Stimulated activated CD4-positive, alpha-beta T cell treated with anti-CD3 and anti-CD28 coated beads, Interleukin-4, amount 100 ng/mL, for 4 hours (primary cell): ENCODE data around the gene DCAF8L2.
"Not testable (repeated sequence)": the region's sequence is repeated elsewhere in the genome, so short reads cannot be mapped to it uniquely, and the experiment has no call there.

ENCODE experiments used
- DNase-seq, 2 experiments: peaks; one replicate each; pipeline ENCODE4 v3.0.0-alpha.2; 2020

The DCAF8L2 gene

DNA sequence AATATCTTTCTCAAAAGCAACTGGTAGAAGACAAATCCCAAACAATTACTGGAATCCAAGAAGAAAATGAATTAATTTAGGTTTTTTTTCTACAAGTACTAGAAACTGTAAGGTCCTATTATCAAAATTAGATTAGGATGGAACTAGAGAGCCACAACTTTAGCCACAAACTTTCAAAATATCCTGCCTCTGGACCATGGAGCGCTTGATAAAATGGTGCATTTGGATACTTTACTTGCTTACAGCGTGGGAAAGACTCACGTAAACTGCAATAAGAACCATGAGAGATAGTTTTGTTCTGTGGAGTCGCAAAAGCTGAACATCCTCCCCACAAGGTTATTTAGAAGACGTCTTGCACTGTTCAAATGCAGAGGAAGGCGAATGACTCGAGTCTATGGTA lies at the start of gene DCAF8L2:
DCAF8L2 (plus strand) TSS at position 301 of the 400 bp plus-strand sequence. CDS start 156,552 bp downstream, outside the sequence.
- no peak for DNase-seq

DNA sequence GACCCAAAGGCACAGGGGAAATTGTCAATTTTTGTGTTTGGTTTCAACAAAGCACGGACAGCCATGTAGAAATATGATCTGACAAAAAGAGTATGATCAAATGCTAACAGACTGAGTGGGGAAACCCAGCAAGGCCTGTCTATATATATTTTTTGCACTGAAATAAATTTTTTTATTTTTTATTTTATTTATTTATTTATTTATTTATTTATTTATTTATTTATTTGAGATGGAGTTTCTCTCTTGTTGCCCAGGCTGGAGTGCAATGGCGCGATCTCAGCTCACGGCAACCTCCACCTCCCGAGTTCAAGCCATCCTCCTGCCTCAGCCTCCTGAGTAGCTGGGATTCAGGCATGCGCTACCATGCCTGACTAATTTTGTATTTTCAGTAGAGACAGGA lies 49.0 kb upstream of the DCAF8L2 start:
- not testable (repeated sequence) for DNase-seq

DNA sequence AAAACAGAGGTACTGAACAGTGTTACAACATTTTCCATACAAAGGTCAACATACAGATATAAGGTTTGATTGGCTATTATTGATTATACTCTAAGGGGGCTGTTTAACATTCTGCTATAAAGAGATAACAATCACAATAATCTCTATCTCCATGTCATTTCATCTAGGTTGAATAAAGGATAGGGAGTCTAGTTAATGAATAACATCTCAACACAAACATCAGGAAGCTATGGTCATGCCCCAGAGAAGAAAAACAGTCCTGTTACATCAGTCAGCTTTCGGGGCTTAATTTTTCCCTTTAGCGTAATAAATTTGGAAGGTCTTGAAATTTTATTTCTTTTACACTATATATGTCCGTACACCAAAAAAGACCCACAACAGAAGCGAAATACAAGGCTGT lies 41.5 kb upstream of the DCAF8L2 start:
- DNase-seq, result no peak

DNA sequence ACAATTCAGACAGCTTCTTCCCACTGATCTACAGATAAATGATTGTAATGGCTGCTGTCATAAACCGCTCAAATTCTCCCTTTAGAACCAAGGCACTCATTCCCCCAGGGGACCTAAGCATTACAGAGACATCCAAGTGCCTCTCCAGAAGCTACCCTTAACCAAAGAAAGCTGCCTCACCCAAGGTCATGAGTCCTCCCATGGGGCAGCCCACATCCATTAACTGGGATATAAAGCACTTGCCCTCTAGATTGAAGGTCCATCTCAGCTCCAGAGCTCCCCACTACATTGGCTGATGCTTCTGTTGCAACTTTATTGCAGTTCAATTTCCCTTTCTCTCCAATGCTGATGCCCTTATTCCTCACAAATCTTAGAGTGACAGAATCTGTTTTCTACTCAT lies 40.5 kb upstream of the DCAF8L2 start:
- DNase-seq, result no peak

DNA sequence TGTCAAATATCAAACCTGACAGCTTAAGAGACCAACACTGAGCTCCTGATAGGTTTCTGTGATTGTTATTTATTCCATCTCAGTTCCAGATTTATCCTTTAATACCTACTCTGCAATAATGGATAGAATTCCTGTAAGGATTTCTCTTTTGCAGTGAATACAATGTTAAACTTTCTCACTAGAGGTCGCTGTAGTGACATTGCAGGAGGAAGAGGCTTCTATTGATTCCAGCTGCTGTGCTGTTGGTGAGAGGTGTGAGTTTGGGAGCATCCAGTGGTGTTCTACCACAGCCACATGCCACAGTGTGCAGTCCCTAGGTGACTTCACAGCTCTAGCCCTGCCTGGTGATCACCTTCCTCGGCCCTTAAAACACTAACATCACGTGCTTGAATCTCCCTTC lies 34.6 kb upstream of the DCAF8L2 start:
- no peak for DNase-seq

DNA sequence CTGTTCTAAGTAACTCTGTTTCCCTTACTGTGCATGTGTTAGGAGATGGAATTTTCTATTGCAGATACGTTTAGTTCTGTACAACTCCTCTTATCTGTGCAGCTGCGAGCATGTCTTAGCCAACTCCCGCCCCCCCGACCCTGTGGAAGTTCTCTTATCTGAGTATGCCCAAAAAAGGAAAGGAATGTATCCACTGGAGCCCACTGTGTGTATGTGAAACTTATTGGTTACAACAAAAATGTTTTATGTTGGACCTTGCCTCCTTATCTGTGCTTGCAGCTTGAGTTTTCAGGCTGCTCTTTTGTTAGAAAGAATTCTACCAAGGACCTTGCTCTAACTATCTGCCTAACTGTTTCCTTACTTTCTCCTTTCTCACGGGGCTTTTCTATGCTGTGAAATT lies 24.2 kb upstream of the DCAF8L2 start:
- DNase-seq, result no peak

DNA sequence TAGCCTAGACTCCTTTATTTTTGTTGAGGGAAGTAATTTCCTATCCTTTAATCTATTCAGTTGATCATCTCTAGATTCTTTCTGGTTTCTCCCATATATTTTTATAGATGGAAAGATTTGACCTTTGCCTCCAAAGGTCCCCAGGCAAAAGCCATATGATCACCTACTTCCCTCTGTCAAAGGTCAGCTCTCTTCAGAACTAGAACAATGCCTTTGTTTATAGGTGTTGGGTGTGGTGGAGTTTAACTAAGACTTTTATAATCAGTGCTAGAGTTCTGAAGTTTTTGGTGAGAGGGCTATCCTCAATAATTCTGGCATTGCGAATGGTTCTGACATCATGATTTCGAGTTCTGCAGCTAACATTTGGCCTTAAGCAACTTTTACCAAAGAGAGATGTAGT lies 19.0 kb upstream of the DCAF8L2 start:
- DNase-seq, result no peak

DNA sequence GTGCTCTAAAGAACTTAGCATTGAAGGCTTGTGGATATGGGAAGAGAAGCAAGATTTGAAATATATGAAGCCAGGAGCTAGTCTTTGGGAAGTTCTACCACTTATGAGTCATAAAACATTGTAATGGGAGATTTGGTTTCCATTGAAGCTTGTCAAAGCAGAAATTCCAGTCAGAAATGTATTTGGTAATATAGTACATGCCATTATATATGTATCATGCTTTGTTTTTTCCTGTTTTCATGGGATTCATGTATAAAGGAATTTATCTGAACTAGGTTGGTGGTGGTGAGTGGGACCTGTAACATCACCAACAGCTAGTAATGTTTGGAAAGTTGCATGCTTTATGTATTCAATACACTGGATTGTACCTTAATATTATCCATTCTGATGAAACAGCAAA lies 14.6 kb upstream of the DCAF8L2 start:
- DNase-seq, result no peak

DNA sequence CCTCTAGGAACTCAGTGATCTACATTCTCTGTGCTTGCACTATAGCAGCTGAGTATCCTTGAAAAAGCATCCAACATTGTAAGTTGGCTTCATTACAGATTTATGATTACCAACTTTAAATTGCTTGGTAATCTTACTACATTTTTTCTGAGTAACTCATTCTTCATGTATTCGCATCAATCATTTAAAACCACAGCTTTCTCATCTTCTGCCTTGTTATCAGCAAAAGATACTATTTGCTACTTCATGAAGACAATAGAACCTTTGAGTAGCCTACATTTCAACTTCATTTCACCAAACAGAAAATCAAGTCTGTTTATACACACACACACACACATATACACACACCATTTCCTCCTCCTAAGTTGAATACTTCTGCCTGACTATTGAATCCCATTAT lies 6.2 kb upstream of the DCAF8L2 start:
- no peak for DNase-seq

DNA sequence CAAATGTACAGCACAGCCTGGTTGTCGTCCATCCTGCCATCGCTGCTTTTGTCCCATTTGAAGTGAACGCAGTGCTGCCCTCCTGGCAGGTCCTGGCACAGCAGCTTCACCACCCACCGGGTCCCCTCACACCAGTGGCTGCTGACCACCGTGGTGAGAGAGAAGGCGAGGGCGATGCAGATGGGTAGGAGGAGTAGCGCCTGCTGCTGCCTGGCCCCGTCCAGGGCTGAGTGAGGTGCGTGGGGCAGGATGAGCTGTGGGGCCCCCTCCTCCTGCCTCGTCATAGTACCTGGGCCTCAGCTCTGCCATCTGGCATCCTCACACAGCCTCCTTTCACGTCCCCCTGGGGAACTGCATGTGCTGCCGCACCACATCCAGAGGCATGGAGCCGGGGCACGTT lies 1.8 kb downstream of the DCAF8L2 start:
- no peak for DNase-seq

DNA sequence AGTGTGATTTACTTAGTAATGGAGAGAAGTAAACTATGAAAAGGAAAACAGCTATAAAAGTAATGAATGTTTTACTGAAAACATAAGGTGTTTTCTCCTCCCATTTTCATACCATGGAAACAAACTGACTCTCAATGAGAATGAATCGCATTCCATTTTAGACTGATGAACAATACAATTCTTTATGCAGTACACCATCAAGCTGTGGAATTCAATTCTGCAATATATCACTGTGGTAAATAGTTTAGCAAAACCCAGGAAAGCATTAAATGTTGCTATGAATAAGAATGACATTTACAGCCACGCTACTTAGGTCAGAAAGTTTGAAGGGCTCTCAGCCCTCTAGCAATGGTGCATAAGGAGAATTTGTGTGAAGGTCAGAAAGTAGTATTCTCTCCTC lies 7.4 kb downstream of the DCAF8L2 start:
- DNase-seq, result no peak

DNA sequence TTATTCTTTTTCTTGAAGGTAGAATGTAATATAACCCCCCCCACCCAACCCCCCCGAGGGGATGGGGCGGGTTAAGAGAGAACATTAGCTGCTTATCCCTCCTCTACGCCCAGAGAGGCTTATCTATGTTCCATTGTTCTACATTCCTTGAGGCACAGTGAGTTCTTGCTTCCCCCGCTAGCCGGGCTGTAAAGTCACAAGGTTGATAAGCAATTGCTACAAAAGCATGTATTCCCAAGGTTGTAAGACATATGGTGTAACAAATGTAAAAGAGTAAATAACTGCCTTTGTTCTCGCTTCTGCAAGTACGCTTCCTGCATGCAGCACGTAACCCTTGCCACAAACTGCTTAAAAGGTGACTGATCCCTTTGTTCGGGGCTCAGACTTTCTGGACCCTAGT lies 8.2 kb downstream of the DCAF8L2 start:
- no peak for DNase-seq

DNA sequence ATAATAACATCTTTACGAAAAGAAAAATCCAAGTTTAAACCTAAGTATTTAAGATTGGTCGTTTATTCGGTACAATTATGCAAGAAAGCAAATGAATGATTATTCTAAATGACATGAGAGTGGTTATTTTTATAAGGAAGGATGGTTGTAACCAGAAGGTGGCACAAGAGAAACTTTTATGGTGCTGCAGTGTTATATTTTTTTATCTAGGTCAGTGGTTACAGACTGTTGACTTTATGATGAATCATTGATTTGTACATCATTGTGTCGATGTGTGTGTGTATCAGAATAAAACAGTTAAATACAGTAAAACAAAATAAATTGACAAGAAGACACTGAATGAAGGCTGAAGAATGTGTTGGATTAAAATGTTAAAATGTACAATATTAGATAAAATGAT lies 9.8 kb downstream of the DCAF8L2 start:
- DNase-seq, result no peak

DNA sequence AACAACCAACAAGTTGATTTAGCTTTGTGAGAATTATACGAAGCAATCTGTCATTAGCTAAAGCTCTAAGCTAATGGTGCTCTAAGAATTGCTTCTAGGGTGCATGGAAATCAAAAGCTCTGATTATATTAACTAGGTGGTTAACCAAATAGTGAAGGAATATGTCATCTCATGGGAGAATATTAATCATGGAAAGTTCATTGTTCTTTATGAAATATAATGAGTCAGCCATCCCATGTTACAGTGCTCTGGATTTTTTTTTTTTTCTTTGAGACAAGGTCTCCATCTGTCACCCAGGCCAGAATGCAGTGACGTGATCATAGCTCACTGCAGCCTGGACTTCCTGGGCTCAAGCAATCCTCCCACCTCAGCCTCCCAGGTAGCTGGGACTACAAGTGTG lies 10.5 kb downstream of the DCAF8L2 start:
- DNase-seq, result no peak

DNA sequence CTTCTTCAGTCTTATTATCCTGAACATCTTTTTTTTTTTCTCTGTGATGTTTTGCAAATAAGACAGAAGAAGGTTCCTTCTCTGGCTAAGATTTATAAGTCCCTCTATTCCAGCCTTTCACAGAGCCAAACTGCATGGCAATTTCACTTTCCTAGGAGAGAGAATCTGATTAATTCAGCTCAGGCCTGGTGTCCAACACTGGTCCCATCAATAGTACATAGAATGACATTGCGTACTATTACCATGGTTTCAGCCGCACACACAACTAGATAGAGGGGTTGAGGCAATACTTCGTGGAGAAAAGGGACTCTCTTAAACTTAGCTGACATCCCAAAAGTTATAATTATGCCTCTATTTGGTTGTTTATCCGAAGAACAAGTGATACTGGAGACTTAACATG lies 18.5 kb downstream of the DCAF8L2 start:
- no peak for DNase-seq

DNA sequence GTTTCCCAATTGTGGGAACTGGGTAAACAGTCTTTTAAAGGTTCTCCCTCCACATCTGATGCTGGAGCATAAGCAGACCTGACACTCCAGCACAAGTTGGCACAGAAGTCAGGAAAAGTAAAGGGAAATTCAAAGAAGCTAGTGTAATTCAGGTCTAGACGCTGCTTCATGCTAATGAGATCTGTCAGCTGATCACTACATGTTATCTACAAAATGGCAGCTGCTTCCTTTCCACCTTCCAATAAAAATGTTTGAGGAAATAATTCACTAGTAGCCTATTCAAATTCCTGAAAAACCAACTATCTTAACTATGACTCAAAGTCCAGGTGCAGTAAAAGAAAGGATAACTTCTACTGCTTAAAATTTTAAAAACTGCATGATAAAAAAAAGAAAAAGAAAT lies 29.3 kb downstream of the DCAF8L2 start:
- no peak for DNase-seq

DNA sequence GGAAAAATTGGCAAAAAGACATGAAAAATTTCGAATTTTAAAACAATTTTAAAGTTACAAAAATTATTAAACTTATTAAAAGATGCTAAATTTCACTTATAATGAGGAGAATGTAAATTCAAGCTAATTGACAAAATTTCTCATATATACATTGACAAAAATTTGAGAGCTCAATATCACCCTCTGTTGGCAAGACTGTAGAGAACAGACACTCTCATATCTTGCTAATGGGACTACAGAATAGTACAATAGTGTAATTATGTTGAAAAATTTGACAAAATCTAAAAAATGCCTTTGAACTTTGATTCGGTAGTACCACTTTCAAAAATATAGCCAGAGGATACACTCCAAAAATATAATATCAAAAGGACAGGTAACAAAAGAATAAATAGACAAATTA lies 29.8 kb downstream of the DCAF8L2 start:
- DNase-seq, result no peak

DNA sequence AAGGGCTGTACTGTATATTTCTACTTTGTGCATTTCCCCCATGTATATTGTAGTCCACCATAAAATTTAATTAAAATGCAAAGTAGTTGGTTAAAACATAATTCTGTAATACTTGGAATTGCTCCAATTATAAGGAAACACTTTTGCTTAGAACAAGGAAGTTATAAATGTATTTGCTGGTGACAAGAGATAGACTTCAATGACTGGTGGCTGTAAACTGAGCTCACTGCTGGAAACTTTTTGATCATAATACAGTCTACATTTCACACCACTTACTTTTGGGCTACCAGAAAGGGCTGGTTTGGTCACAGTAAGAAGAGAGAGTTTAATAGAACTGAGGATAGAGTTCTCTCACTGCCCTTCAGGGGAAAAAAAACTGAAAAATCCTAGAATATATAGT lies 32.7 kb downstream of the DCAF8L2 start:
- no peak for DNase-seq

DNA sequence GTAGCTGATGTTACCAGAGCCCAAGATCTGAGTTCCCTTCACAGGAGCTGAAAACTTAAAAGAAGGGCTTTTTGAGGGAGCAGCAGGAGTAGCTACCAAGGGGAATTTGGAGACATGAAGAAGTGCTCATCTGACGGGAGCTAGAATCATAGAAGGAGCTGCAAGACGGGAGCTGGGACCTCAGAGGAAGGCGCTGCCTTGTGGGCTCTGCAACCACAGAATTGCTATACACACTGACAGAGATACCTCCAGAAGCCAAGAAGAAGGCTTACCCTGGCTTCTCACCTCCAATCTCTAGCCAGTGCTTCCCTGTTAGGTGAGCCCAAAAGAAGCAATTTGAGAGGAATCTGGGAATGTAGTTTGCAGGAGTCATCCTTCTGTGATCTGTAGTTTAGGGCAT lies 35.9 kb downstream of the DCAF8L2 start:
- DNase-seq, result no peak

DNA sequence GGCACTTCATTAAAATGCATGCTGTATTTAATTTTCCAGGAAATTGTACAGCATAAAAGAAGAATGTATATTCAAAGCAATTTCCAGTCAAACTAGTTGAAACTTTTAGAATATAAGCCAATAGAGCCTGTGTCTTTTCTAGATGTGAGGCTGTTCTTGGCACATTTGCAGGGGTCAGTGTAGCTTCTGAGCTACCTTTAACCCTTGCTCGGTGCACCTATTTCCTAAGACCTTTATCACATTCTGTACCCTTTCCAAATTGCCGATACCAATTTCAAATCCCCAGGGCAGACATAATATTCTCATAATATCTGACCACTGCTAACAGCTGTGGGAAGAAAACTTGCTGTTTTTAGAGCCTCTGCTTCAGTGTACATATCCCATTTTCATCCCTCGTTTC lies 43.2 kb downstream of the DCAF8L2 start:
- no peak for DNase-seq

DNA sequence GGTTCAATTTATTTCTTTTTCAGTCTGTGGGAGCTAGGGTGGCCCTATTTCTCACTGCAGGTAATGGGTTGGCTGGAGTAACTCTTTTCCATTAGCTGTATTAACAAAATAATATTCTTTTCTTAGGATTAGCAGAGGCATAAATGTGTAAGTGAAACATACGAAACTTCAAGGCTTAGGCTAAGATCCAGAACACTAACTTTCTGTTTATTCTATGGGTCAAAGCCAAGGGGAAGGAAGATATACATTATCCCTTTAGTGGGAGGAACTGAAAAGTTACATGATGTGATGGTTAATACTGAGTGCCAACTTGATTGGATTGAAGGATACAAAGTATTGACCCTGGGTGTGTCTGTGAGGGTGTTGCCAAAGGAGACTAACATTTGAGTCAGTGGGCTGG lies 66.4 kb downstream of the DCAF8L2 start:
- DNase-seq, result no peak

DNA sequence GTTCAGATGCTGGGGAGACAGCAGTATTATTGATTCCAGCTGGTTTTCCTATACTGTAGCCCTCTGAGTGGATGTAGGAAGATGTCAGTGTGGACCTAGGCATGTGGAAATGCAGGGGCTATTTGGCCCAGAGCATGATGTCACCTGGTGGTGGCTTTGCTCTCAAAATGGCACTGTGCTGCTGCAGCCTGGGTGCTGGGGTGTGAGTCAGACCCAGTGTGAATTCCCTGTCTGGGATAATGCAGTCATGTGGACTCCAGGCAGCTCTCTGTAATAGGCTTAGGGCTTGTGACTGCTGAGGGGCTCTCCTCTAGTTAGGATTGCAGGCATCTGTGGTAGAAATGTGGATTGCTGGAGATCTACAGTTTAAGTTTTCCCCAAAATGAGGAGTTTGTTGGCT lies 70.7 kb downstream of the DCAF8L2 start:
- DNase-seq, result no peak

DNA sequence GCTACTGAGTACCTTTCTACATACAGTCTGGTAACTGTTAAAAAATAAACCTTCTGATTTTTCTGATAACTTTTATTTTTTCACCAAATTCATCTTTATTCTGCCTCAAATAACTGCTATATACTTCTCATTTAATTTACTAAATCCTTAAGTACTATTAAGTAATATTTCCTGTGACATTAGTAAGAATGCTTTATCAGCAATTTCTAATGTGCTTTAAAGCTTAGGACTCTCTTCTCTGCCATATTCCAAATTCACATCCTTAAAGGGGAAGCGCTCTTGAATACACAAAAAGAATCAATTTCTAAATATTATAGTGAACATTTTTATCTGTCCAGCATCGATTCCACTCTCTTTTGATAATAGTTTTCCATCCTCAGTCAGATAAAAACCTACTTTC lies 81.1 kb downstream of the DCAF8L2 start:
- DNase-seq, result no peak

DNA sequence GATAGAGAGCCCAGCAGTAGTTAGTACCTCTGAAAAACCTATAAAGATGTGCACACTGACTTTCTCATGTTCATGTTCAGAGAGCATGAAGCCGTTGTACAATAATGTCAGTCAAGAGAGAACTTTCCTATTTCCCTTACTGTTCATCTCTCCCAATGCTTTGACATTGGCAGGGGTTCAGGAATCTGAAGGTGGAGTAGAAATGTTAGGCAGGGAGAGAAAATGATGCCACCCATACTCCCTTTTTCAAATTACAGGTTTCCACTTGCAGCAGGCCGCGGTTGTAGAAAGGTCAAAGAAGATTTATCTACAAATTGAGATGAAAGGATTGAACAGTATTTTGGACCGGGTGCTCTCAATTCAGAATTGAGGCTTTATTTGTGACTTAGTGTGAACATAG lies 84.3 kb downstream of the DCAF8L2 start:
- DNase-seq, result no peak

DNA sequence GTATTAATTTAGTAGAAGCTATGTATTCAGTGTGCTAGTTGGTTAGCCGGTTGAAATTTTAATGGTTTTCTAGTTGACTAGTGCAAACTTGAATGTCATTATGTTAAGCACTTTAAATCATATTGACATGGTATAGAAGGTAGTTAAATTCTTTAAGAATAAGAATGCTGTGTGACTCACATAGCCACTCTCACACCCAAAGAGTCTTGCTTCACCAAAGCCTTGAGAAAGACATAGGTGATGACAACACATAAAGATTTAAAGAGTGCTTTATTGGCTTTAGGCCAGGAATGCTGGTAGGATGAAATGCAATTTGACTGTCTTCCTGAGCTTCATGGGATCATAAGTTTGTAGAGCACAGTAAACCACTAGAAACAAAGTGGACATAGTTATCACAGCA lies 85.3 kb downstream of the DCAF8L2 start:
- DNase-seq, result no peak

DNA sequence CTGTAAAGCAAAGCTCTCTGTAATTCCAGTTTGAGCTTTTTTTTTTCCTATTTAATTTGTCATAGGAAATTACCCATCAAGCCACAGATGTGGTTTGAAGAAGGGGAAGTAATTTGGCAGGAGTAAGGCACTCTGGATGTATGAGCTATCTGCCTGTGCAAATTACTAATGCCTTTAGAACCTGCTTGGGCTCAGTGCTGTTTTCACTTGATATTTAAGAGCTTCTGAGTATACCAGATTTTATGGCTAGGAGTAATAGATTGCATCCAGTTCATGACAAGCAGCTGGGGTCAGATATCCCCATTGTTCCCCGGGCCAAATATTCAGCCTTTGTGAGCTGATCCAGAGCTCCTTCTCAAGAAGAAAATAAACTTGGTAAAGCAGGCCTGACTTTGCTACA lies 89.1 kb downstream of the DCAF8L2 start:
- DNase-seq, result no peak
